PC-9 (cell line): ENCODE data around the gene CACNA1S. TPM values are rescaled to one million over a fixed set of nuclear protein-coding genes. Genes with fewer than 3 reads are reported as not detected.

ENCODE experiments used
- BruUV-seq: library from RNA; stranded (reverse); fragments of 400-500 nt; replicated peaks from 2 replicates; lab custom pipeline; 2021; lab: Mats Ljungman, UMichigan
- CTCF ChIA-PET: fragments of 300-600 bp; sonication (Branson Sonifier 250); formaldehyde crosslinking; loops from one replicate; lab custom pipeline; 2022; ENCODE audit warnings: antibody characterized with exemption; lab: Charles Lee
- POLR2A ChIA-PET: fragments of 300-600 bp; sonication (Branson Sonifier 250); formaldehyde crosslinking; loops from one replicate; lab custom pipeline; 2022; ENCODE audit warnings: antibody characterized with exemption; ENCODE audit not compliant: unreplicated experiment; lab: Charles Lee
- DNase-seq, 2 experiments: peaks; one replicate each; pipeline versions ENCODE4 v3.0.0 to v3.0.0-alpha.2; 2015 to 2022; ENCODE audit warnings: mixed read lengths in 1 of 2
- H2AFZ ChIP-seq: fragments of 200-600 bp; sonication (generic); 2 replicates; pipeline ENCODE4 v1.8.1; 2017; ENCODE audit warnings: antibody characterized with exemption
- H3F3A ChIP-seq: fragments of 200-600 bp; sonication (generic); 2 replicates; pipeline ENCODE4 v1.8.1; 2017; ENCODE audit warnings: antibody characterized with exemption, mild to moderate bottlenecking, low read depth; ENCODE audit not compliant: insufficient read depth
- H3K27ac ChIP-seq: fragments of 200-600 bp; sonication (generic); 2 replicates; pipeline ENCODE4 v1.6.1; 2016; ENCODE audit warnings: mixed run types
- H3K27me3 ChIP-seq: fragments of 200-600 bp; sonication (generic); 2 replicates; pipeline ENCODE4 v1.6.1; 2016; ENCODE audit warnings: low read depth, mixed run types; ENCODE audit not compliant: insufficient read depth
- H3K36me3 ChIP-seq: fragments of 200-600 bp; sonication (generic); 2 replicates; pipeline ENCODE4 v1.6.1; 2016; ENCODE audit warnings: low read depth, mixed run types
- H3K4me1 ChIP-seq: fragments of 200-600 bp; sonication (generic); replicated peaks from 2 replicates; pipeline ENCODE4 v1.6.1; 2016; ENCODE audit warnings: mixed run types; ENCODE audit not compliant: insufficient read depth
- H3K4me2 ChIP-seq: fragments of 200-600 bp; sonication (generic); 2 replicates; pipeline ENCODE4 v1.6.1; 2017; ENCODE audit warnings: mixed run types
- H3K4me3 ChIP-seq: fragments of 200-600 bp; sonication (generic); 2 replicates; pipeline ENCODE4 v1.6.1; 2016; ENCODE audit warnings: mixed run types
- H3K79me2 ChIP-seq: fragments of 200-600 bp; sonication (generic); 2 replicates; pipeline ENCODE4 v1.6.1; 2017; ENCODE audit warnings: low read depth, mixed run types
- H3K9me2 ChIP-seq: fragments of 200-600 bp; sonication (generic); 2 replicates; pipeline ENCODE4 v1.8.1; 2017; ENCODE audit warnings: mild to moderate bottlenecking; ENCODE audit not compliant: insufficient read depth
- H3K9me3 ChIP-seq: fragments of 200-600 bp; sonication (generic); 2 replicates; pipeline ENCODE4 v1.8.1; 2016; ENCODE audit warnings: low read depth; ENCODE audit not compliant: insufficient read depth
- H4K20me1 ChIP-seq: fragments of 200-600 bp; sonication (generic); 2 replicates; pipeline ENCODE4 v1.8.1; 2017; ENCODE audit not compliant: insufficient read depth
- CTCF ChIP-seq: fragments of 200-600 bp; sonication (generic); conservative IDR thresholded peaks from 2 replicates; pipeline ENCODE4 v1.6.1; 2017; ENCODE audit warnings: mixed run types, antibody characterized with exemption, mild to moderate bottlenecking, moderate library complexity
- EZH2 ChIP-seq: fragments of 200-600 bp; sonication (generic); IDR thresholded peaks from 2 replicates; pipeline ENCODE4 v1.8.0; 2017; ENCODE audit warnings: antibody characterized with exemption, low read depth
- intact Hi-C: fragments of 100-400 bp; cut with micrococcal nuclease; formaldehyde crosslinking; loops from one replicate; pipeline ENCODE4 v1.10.0; 2022; ENCODE audit not compliant: unreplicated experiment
- total RNA-seq: library from RNA; stranded (reverse); gene quantifications from 2 replicates; pipeline ENCODE4 v1.2.3, GENCODE V29; 2021

CACNA1S gene
- total RNA-seq, 1 experiment from 2014 or later, result not detected

DNA sequence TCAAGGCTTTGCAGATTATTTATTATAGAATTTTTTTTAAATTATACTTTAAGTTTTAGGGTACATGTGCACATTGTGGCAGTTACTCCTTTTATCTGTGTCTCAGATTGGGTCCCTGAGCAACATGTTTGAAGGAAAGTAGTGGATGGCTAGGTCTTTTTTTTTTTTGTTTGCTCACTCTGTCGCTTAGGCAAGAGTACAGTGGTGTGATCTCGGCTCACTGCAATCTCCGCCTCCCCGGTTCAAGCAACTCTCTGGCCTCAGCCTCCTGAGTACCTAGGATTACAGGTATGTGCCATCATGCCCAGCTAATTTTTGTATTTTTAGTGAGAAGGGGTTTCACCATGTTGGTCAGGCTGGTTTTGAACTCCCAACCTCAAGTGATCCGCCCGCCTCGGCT lies 49.1 kb downstream of the CACNA1S start:
- Histone ChIP-seq H3K9me3 (no peaks in the 10 kb centered on the region), H3K4me1 (no peaks in the 10 kb centered on the region), H3K4me2 (no peak overlapping the region), H3K79me2 (no peaks in the 10 kb centered on the region), H3K9me2 (no peaks in the 10 kb centered on the region), H3K4me3 (no peak overlapping the region), H4K20me1 (no peaks in the 10 kb centered on the region), H2AFZ (no peak overlapping the region), H3K27ac (no peak overlapping the region), H3F3A (no peaks in the 10 kb centered on the region), H3K36me3 (no peaks in the 10 kb centered on the region), H3K27me3 (peaks cover 36% of the 10 kb centered on the region)
- TF ChIP-seq CTCF (no peak), EZH2 (no peak)
- BruUV-seq, result no TSS peak
- POLR2A ChIA-PET, result no interaction called here
- CTCF ChIA-PET, result no interaction called here
- intact Hi-C loops, result no loop called here
- DNase-seq, result no peak

- POLR2A ChIA-PET, result no interaction called here
- no TSS peak for BruUV-seq
- H3K79me2 ChIP-seq, result no peaks in the 10 kb centered on the region
- no peak overlapping the region for H3K27ac ChIP-seq
- no peaks in the 10 kb centered on the region for H4K20me1 ChIP-seq
- intact Hi-C loops, result no loop called here
- DNase-seq, result no peak
- H3K9me2 ChIP-seq, result no peaks in the 10 kb centered on the region
- no peaks in the 10 kb centered on the region for H3K9me3 ChIP-seq
- H3F3A ChIP-seq, result no peaks in the 10 kb centered on the region
- no peak overlapping the region for H3K4me2 ChIP-seq
- H3K4me3 ChIP-seq, result no peak overlapping the region
- H2AFZ ChIP-seq, result no peak overlapping the region
- TF ChIP-seq CTCF (no peak), EZH2 (no peak)
- CTCF ChIA-PET, result no interaction called here
- H3K4me1 ChIP-seq, result no peaks in the 10 kb centered on the region
- peaks cover 33% of the 10 kb centered on the region for H3K27me3 ChIP-seq
- no peaks in the 10 kb centered on the region for H3K36me3 ChIP-seq
Measured at GRCh38 chr1:201062511-201063091, 49.6 kb downstream of the CACNA1S start.

GRCh38 chr1:201061886-201062285 lies 50.3 kb downstream of the CACNA1S start:
- Histone ChIP-seq H4K20me1 (no peaks in the 10 kb centered on the region), H3F3A (no peaks in the 10 kb centered on the region), H3K4me3 (no peak overlapping the region), H3K36me3 (no peaks in the 10 kb centered on the region), H3K9me3 (no peaks in the 10 kb centered on the region), H2AFZ (no peak overlapping the region), H3K27ac (no peak overlapping the region), H3K27me3 (peaks cover 39% of the 10 kb centered on the region), H3K79me2 (no peaks in the 10 kb centered on the region), H3K9me2 (no peaks in the 10 kb centered on the region), H3K4me2 (no peak overlapping the region), H3K4me1 (no peaks in the 10 kb centered on the region)
- no peak for DNase-seq
- POLR2A ChIA-PET, result no interaction called here
- CTCF ChIA-PET, result no interaction called here
- BruUV-seq, result no TSS peak
- intact Hi-C loops, result no loop called here
- TF ChIP-seq CTCF, result no peak
